Ureter (tissue), 1 donor: ENCODE results near the gene ZNF331. TPM values are rescaled to one million over a fixed set of nuclear protein-coding genes. Genes with fewer than 3 reads are reported as not detected.

Experiments used
- DNase-seq: peaks from one replicate; pipeline ENCODE4 v3.0.0-alpha.2; 2020; ENCODE audit warnings: low spot score
- total RNA-seq: library from RNA; stranded (reverse); gene quantifications from one replicate; pipeline ENCODE4 v1.2.4, GENCODE V29; 2023
- donor health status: DM: yes; HTN: yes; CAD: no.

ZNF331 gene
- total RNA-seq, 1 donor from 2014 or later: 23.9 TPM

DNA sequence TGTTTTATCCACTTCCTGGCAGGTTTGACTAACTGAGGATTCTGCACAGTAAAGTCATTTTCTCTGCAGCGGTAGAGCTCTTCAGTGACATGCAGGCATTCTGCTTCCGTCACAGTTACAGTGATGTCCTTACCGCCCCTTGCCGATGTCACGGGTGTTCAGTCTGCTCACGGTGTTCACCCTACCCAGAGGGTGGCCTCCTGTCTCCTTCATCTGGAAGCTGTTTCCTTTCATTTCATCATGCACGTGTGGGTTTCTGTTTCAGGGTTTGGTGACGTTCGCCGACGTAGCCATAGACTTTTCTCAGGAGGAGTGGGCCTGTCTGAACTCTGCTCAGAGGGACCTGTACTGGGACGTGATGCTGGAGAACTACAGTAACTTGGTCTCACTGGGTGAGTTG is 33.4 kb downstream of the ZNF331 start:
- no peak for DNase-seq

DNA sequence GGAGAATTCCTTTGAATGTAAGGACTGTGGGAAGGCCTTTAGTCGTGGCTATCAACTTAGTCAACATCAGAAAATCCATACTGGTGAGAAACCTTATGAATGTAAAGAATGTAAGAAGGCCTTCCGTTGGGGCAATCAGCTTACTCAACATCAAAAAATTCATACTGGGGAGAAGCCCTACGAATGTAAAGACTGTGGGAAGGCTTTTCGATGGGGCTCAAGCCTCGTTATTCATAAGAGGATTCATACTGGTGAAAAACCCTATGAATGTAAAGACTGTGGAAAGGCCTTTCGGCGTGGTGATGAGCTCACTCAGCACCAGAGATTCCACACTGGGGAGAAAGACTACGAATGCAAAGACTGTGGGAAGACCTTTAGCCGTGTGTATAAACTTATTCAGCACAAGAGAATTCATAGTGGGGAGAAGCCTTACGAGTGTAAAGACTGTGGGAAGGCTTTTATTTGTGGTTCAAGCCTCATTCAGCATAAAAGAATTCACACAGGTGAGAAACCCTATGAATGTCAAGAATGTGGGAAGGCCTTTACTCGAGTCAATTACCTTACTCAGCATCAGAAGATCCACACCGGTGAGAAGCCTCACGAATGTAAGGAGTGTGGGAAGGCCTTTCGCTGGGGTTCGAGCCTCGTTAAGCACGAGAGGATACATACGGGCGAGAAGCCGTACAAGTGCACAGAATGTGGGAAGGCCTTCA is 39.2 kb downstream of the ZNF331 start:
- no peak for DNase-seq

DNA sequence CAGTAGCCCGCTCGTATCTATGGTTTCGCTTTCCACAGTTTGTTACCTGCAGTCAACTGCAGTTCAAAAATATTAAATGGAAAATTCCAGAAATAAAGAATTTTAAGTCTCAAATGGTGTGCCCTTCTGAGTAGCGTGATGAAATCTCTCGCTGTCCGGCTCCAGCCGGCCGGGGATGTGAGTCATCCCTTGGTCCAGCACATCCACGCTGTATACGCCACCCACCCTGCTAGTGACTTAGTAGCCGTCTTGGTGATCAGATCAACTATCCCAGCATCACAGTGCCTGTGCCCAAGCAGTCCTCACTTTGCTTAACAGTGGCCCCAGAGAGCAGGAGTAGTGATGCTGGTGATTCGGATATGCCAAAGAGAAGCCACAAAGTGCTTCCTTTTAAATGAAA is 40.0 kb downstream of the ZNF331 start:
- DNase-seq: no peak

DNA sequence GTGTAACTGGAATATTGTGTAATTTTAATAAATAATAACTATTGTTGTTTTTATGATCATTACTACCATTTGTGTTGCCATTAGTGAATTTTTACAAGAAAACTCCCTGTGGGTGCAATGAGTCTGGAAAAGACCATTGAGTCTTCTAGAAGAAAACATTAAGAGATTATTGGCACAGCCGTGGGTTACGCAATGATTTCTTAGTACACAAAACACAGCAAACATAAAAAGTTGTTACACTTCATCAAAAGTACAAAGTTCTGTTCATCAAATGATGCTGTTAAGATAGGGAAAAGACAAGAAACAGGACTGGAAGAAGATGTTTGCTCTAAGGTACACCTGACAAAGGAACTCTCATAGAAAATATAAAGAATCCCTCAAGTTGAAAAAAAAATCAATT is 41.6 kb downstream of the ZNF331 start:
- DNase-seq: no peak

DNA sequence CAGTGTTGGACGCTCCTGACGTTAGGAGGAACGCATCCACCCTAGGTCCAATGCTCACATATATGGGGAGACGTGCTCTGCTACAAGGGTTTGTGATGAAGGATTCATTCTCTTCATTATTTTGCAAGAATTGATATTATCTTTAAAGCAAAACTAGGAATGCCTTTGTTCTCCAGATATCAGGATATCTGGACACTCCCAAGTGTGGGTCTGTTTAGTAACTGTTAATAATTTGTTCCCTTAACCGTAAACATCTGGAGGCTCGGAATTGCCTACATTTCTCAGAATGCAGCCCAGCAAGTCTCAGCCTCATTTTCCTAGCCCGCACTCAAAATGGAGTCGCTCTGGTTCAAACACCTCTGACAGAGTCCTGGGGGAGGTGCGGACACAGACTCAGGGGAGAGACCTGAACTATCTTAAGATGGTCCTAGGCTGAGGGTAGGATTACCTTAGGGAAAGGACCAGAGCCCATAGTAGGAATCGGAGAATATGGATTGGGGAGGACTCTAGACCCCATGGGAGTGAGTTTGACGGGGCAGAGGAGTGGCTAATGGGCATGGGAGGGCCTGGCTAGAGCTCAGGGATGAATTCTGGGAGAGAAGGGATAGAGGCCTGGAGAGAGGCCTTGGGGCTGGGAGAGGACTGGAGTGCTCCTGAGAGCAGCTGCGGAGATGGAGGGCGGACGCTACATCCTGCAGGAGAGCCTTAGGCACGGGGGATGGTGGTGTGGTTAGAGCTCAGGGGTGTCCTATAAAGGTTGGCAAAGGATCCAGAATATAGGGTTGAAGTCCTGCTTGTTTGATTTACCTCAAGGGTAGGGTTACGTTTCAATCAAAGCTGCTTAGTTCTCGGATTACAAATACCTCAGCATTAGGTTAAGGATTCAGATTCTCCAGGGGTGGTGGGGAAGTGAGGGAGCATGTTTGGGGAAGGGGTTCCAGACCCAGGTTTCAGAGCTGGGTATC is 43.2 kb downstream of the ZNF331 start:
- DNase-seq: no peak

DNA sequence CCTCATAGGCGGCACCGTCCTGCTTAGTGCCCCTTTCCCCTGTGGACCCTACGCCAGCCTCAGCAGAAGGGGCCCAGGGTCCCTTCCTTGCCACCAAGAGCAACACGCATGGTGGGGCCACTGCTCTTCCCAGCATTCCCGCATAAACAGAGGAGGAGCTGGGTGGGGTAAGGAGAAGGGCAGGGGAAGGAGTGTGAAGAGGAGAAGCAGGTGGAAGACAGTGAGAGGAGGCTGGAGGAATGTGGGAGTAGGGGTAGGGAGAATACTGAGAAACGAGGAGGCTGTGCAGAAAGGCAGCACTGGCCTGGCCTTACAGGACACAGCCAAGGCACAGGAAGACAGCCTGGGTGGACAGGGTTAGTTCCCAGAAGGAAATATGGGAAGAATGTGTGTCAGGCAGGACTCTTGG is 43.9 kb downstream of the ZNF331 start:
- no peak for DNase-seq

DNA sequence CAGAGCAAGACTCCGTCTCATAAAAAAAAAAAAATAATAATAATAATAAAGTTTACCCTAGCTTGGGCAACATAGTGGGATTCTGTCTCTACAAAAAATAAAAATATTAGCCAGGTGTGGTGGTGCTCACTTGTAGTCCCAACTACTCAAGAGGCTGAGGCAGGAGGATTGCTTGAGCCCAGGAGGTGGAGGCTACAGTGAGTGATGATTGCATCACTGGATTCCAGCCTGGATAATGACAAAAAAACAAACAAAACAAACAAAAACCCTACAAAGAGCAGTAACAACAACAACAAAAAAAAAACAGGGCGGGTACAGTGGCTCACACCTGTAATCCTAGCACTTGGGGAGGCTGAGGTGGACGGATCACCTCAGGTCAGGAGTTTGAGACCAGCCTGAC is 45.2 kb downstream of the ZNF331 start:
- no peak for DNase-seq

DNA sequence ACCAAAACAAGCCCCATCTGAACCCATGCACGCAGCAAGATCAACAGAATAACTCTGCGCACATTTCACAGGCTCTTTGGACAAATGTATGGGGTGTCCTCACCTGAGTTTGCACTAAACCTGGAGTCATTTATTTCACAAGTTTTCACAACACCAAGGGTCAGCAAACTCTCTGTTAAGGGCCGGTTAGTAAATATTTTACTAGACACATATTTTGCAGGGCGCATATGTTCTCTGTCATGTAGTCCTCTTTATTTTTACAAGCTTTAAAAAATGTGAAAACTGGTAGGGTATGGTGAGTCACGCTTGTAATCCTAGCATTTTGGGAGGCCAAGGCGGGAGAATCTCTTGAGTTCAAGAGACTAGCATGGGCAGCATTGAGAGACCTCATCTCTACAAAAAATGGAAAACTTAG is 48.3 kb downstream of the ZNF331 start:
- no peak for DNase-seq

DNA sequence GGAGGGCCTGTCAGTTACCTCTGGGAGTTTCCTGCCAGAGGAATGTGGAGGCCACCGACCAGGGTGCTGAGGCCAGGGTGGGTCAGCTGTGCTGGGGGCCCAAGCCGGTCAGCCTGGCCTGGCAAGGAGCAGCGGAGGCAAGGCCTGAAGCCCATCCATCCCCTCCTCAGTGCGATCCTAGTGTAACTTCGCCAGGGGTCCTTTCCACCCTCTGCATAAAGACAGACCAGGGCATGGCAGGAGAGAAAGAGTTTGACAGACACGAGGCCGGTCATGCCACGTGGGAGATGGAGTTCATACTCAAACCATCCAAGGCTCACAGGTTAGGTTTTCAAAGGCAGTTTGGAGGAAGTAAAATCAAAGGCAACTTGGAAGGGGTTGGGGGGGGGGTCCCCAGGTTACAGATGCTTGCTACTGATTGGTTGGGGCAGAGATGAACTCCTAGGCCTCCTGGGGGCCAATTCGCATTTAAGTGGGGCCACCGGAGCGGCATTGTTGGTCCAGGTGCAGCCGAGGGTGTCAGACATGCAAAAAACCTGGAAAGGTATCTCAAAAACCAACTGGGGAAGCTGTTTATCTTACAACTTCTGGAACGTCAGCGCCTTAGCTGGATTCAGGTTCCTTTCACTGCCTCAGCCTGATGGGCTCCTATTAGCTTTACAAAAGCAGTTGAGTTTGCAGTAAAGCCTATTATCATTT is 57.0 kb downstream of the ZNF331 start:
- no peak for DNase-seq

DNA sequence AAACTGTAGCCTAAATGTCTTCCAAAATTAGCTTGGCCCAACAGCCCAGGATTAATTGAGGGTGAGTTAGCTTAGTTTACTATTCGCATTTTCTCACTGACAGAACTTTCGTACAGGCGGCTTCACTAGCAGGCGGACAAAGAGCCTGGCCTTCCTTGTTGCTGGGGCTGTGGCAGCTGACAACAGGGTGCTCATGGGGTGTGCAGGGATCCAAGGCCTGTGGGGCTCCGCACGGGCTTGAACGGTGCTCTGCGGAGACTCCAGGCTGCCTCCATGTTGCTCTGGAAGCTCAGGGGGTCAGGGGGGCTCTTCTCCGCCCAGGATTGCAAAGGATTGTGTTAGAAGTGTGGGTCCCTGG is 57.5 kb downstream of the ZNF331 start:
- DNase-seq: no peak

DNA sequence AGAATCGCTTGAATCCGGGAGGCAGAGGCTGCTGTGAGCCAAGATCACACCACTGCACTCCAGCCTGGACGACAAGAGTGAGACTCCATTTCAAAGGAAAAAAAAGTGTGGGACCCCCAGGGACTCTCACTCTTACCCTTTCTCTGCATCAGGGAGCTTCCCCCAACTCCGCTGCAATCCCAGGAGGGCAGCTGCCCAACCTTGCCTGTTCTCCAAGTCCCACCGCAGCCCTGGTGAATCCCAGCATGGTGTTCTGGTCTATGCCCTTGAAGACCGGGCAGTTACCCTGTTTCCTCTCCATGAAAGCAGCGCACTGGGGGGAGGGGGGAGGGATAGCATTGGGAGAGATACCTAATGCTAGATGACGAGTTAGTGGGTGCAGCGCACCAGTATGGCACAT is 58.1 kb downstream of the ZNF331 start:
- no peak for DNase-seq

DNA sequence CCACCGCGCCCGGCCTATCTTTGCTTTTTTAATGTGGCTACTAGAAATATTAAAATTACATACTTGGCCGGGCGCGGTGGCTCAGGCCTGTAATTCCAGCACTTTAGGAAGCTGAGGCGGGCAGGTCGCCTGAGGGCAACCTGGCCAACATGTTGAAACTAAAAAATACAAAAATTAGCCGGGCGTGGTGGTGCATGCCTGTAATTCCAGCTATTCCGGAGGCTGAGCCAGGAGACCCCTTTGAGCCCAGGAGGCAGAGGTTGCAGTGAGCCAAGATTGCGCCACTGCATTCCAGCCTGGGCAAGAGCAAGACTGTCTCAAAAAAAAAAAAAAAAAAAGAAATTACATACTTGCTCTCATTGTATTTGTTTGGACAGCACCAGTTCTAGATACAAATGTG is 59.1 kb downstream of the ZNF331 start:
- DNase-seq: no peak

DNA sequence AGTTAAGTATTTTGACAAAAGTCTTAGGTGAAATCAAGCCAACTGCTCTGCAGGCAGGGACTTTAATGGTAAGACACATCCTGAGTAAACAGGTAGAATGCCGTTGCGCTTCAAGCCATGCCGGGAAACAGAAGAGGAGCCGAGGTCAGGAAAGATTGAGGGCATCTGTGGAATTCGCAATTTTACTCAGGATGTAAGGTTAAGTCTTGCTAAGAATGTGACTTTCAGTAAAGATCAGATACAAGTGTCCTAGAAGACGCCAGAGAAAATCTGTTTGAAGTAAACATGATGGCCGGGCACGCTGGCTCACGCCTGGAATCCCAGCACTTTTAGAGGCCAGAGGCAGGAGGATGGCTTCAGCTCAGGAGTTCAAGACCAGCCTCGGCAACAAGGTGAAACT is 60.4 kb downstream of the ZNF331 start:
- DNase-seq: no peak

DNA sequence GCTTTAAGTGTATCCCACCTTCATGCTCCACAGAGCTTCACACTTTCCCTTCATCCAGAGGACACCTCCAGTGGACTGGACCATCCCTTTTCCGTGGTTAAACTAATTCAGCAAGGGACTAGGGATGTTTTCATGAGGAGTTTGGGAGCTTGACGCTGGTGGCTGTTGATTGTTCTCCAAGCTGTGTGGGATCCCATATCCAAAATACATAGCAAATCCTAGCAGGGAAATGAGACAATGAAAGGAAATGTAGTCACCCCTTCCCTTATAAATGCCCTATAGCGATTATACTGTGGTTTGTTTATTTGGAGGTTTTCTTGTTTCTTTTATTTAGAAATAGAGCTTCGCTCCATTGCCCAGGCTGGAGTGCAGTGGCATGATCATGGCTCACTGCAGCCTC is 62.3 kb downstream of the ZNF331 start:
- DNase-seq: no peak

DNA sequence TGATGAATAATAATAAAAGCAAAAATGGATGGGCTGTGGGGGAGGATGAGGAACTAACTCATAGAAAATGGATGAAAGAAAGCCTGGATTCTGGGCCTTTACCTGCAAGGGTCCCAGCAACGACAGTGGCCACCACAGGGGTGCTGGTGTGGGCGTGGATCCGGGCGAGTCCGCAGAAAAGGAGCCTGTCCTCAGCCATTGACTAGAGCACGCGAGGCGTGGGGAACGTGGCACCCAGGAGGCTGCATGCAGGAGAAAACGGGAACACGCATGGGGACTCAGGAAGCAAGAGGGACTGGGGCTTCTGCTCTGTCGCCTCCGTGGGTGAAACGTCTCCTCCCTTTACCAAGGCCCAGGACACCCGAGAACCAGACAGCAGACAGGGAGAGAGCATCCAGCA is 68.1 kb downstream of the ZNF331 start:
- no peak for DNase-seq

DNA sequence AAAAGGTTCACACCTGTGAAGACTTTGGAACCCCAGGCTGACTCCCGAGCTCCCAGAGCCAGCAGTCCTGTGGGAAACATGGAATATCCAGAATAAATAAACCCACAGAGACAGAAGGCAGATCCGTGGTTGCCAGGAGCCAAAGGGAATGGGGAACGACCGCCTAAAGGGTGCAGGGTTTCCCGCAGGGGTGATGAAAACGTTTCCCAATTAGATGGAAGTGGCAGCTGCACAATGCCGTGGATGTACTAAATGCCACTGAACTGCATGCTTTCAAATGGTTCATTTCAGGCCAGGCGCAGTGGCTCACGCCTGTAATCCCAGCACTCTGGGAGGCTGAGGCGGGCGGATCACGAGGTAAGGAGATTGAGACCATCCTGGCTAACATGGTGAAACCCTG is 70.4 kb downstream of the ZNF331 start:
- no peak for DNase-seq

DNA sequence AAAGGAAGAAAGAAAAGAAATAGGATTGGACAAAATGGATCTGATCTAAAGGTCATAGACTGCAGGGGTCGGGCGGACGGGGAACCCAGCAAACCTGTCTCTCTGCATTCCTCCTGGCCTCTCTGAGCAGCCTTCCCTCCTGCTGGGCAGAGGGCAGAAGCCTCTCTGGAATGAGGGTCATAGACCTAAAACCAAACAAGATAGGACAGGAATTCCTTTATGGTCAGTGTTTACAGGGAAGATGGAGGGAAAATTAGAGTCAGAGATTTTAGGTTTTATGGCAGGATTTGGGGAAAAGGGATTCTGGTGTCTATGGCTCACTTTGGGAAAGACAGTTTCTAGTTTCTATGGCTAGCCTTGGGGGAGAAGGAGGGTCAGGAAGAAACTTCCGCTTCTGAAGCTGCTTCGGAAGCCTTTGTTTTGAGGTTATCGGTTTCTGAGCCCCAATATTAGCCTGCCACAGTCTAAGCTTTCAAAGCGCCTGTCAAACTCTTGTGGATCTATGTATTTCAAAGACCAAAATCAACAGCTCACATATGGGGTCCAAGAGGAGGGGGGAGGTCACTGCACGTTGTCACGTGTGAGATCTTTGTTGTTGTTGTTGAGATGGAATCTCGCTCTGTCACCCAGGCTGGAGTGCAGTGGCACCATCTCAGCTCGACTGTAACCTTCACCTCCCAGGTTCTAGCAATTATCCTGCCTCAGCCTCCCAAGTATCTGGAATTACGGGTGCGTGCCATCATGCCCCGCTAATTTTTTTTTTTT is 75.0 kb downstream of the ZNF331 start:
- no peak for DNase-seq

DNA sequence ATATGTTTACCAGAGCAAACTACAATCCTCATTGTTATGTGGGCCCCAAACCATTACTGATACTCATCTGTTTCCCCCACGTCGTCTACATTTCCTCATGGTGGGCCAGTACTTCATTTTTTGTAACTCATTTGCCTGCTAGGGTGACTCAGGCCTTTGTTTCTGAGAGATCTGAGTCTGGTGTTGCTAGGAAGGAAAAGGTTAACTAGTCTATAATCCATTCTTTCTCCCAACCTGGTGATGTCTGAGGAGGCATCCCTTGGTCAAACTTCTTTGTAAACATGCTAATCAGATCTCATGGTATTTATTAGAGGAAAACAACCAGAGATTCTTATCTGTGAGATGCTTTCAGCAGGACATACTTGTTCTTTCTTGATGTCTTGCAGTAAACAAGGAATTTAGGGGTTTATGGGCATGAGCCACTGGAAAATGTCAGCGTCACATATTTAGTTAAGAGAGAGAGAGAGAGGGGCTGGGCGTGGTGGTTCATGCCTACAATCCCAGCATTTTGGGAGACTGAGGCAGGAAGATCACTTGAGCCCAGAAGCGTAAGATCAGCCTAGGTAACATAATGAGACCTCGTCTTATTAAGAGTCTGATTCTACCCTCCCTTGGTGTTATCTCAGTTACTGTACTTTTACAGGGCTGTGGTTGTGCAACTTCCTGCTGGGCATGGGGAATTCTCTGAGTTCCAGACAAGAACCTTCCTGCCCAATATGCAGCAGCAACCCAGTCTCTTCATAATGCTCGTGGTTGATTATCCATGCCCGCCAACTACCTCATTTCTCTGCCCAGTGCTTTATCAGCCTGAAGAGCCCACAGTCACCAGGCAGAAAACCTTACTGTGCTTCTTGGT is 84.2 kb downstream of the ZNF331 start:
- DNase-seq: no peak

DNA sequence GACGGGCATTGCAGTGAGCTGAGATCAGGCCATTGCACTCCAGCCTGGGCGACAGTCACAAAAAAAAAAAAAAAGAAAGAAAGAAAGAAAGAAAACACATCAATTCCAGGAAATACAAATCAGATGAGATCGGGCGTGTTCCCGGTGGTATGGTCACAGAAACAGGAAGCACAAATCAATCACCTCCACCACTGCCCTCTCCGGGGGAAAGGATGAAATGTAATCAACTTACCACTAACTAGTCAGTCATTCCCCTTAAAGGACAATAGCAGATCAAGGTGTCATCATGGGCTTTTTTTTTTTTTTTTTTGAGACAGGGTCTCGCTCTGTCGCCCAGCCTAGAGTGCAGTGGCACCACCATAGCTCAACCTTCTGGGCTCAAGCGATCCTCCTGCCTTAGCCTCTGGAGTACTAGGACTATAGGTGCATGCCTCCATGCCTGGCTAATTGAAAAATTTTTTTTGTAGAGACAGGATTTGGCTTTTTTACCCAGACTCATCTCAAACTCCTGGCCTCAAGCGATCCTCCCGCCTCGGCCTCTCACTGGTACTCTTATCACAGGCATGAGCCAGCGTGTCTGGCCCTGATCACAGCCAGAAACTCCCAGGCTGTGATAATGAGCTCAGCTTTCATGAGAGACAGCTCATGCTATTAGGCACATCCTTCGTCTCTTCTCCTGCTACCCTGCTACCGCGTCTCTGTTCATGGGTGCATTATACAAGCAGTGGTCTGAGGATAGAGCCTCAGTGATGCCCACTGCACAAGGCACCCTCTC is 87.0 kb downstream of the ZNF331 start:
- no peak for DNase-seq

DNA sequence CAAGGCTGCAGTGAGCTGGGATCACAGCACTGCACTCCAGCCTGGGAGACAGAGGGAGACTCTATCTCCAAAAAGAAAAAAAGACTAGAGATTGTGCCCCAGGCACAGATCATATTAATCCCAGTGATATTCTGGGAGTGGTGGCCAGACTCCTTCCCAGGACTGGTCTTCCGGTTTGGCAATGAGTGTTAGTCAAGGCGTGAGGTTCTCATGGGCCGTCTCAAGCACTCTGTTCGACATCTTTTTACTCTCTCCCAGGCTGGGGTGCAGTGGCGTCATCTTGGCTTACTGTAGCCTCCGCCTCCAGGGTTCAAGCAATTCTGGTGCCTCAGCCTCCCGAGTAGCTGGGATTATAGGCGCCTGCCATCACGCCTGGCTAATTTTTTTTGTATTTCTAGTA is 88.5 kb downstream of the ZNF331 start:
- DNase-seq: no peak
